ENCODE results near the gene SYT8. TPM values are rescaled to one million over a fixed set of nuclear protein-coding genes. Genes with fewer than 3 reads are reported as not detected.

The SYT8 gene
- polyA plus RNA-seq, 1 experiment, result not detected

- Histone ChIP-seq H3K4me3 (ENCODE audit: low read depth, low read length) (no peak overlapping the region), H3K36me3 (ENCODE audit: control insufficient read depth, insufficient read depth, low read length) (no peaks in the 10 kb centered on the region), H3K27me3 (ENCODE audit: control insufficient read depth, insufficient read depth, low read length) (peaks cover 2% of the 10 kb centered on the region; the same call in 1 of the 2 replicates)
- ChIA-PET CTCF (interaction anchor here (0.7 to 13.1 kb wide), 8 partner anchors 53 to 322 kb away, joined by 3 to 510 read pairs (median 9); no protein-coding TSS in a partner anchor), POLR2A (no interaction called here)
- no peak for DNase-seq (ENCODE audit: low read depth)
- TF ChIP-seq, protein P1, sequence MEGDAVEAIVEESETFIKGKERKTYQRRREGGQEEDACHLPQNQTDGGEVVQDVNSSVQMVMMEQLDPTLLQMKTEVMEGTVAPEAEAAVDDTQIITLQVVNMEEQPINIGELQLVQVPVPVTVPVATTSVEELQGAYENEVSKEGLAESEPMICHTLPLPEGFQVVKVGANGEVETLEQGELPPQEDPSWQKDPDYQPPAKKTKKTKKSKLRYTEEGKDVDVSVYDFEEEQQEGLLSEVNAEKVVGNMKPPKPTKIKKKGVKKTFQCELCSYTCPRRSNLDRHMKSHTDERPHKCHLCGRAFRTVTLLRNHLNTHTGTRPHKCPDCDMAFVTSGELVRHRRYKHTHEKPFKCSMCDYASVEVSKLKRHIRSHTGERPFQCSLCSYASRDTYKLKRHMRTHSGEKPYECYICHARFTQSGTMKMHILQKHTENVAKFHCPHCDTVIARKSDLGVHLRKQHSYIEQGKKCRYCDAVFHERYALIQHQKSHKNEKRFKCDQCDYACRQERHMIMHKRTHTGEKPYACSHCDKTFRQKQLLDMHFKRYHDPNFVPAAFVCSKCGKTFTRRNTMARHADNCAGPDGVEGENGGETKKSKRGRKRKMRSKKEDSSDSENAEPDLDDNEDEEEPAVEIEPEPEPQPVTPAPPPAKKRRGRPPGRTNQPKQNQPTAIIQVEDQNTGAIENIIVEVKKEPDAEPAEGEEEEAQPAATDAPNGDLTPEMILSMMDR (IDR thresholded peaks at IDR 0.05; ENCODE audit: insufficient read depth, low read depth, low read length), result no peak
These were observed 5.6 kb upstream of the SYT8 start for GRCh38 chr11:1829039-1829820.

DNA sequence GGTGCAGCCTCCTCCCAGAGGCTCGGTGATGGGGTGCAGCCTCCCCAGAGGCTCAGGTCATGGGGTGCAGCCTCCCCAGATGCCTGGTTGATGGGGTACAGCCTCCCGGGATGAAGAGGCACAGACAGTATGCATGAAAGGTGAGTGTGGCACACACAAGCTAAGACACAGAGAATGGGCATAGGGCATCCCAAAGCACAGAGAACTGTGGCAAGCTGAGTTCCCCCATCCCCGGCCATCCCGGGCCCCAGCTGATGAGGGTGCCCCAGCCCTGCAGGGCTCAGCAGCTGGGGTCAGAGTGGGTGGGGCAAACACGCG, 4.8 kb upstream of the SYT8 start:
- POLR2A ChIA-PET, result no interaction called here
- CTCF ChIA-PET, result interaction anchor here (0.6 to 13.1 kb wide), 5 partner anchors 18 to 177 kb away, joined by 3 to 510 read pairs (median 9); partner anchors contain the start of gene KRTAP5-6
- no peak for DNase-seq (ENCODE audit: low read depth)
- no peak overlapping the region for H3K4me3 ChIP-seq (ENCODE audit: low read depth, low read length)
- TF ChIP-seq, protein P1 (IDR thresholded peaks at IDR 0.05; ENCODE audit: insufficient read depth, low read depth, low read length), result no peak
- H3K27me3 ChIP-seq (ENCODE audit: control insufficient read depth, insufficient read depth, low read length), result peaks cover 2% of the 10 kb centered on the region; the same call in 1 of the 2 replicates
- H3K36me3 ChIP-seq (ENCODE audit: control insufficient read depth, insufficient read depth, low read length), result no peaks in the 10 kb centered on the region

- no peak overlapping the region for H3K4me3 ChIP-seq (ENCODE audit: low read depth, low read length)
- POLR2A ChIA-PET, result no interaction called here
- peaks cover 2% of the 10 kb centered on the region; the same call in 1 of the 2 replicates for H3K27me3 ChIP-seq (ENCODE audit: control insufficient read depth, insufficient read depth, low read length)
- TF ChIP-seq, protein P1 (IDR thresholded peaks at IDR 0.05; ENCODE audit: insufficient read depth, low read depth, low read length), result no peak
- DNase-seq (ENCODE audit: low read depth), result no peak
- no peaks in the 10 kb centered on the region for H3K36me3 ChIP-seq (ENCODE audit: control insufficient read depth, insufficient read depth, low read length)
- CTCF ChIA-PET, result interaction anchor here (0.6 to 13.1 kb wide), 14 partner anchors 19 to 321 kb away, joined by 3 to 510 read pairs (median 12); partner anchors contain the start of genes IFITM10, KRTAP5-6 and MRPL23
These were observed 4.2 kb upstream of the SYT8 start for GRCh38 chr11:1830322-1831223.

DNA sequence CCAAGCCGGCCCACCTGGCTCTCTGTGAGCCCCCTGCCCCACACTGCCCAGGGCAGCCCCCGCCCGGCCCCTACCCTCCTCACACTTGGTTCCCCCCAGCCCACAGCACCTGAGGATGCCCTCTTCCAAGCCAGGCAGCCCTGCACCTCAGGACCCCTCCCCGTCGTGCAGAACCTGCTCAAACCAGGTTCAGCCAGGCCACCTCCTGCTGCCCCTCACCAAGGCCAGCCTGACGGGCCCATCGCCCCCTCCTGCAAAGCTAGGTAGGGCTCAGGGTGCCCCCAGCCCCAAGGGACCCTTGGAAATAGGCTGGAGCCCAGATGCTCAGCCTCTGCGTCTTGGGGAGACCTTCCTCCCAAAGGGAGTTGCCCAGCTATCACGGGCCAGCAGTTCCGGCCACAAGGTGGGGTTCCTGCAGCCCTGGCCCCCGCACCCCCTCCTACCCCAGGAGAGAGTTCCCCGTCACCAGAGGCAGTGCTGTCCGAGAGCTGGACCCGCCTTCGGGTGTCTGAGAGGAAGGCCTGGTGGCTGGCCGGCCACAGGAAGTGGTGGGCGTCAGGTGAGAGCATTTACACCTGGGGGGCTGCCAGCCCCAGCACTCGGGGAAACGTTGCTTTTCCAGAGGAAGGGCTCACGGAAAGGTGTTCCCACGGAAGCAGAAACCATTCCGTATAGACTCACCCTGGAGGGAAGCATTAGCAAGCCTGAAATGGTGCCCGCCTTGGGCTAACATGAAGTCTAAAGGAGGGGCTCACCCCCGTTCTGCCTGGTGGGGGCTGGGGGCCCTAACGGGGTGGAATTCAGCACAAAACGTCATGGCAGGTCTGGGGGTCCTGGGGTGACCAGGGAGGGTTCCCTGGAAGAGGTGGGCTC, 3.2 kb upstream of the SYT8 start:
- ChIA-PET CTCF (interaction anchor here (0.5 to 13.1 kb wide), 36 partner anchors 10 to 331 kb away, joined by 3 to 510 read pairs (median 10); partner anchors contain the start of genes CTSD, IFITM10, INS and KRTAP5-6), POLR2A (no interaction called here)
- H3K4me3 ChIP-seq (ENCODE audit: low read depth, low read length), result no peak overlapping the region
- H3K27me3 ChIP-seq (ENCODE audit: control insufficient read depth, insufficient read depth, low read length), result peaks cover 2% of the 10 kb centered on the region; the same call in 1 of the 2 replicates
- DNase-seq (ENCODE audit: low read depth), result no peak
- H3K36me3 ChIP-seq (ENCODE audit: control insufficient read depth, insufficient read depth, low read length), result no peaks in the 10 kb centered on the region
- TF ChIP-seq, protein P1 (IDR thresholded peaks at IDR 0.05; ENCODE audit: insufficient read depth, low read depth, low read length), result no peak

Measured in BJ (cell line).